WTC11 (cell line): Measurements from ENCODE around the gene TCF21.

Source experiments
- ATF1 ChIP-seq: sonication (generic); formaldehyde crosslinking; IDR thresholded peaks from 2 replicates; pipeline ENCODE4 v1.8.1; 2023; ENCODE audit warnings: mild to moderate bottlenecking, moderate library complexity, missing genetic modification reagents
- ATF3 ChIP-seq: sonication (generic); formaldehyde crosslinking; conservative IDR thresholded peaks from 2 replicates; pipeline ENCODE4 v1.8.1; 2022; ENCODE audit warnings: mild to moderate bottlenecking, missing genetic modification reagents
- CBFB ChIP-seq: sonication (generic); formaldehyde crosslinking; IDR thresholded peaks from 2 replicates; pipeline ENCODE4 v1.8.1; 2022; ENCODE audit warnings: mild to moderate bottlenecking, low read depth, missing genetic modification reagents
- CTCF ChIP-seq: fragments of 200-600 bp; IDR thresholded peaks from 2 replicates; pipeline ENCODE4 v1.8.0; 2022; ENCODE audit warnings: antibody characterized with exemption
- E2F4 ChIP-seq: sonication (generic); formaldehyde crosslinking; IDR thresholded peaks from 2 replicates; pipeline ENCODE4 v1.8.1; 2022; ENCODE audit warnings: low read depth, mild to moderate bottlenecking, moderate library complexity, missing genetic modification reagents, borderline replicate concordance
- IRF2 ChIP-seq: sonication (generic); formaldehyde crosslinking; IDR thresholded peaks from 2 replicates; pipeline ENCODE4 v1.8.0; 2022; ENCODE audit warnings: low read depth, missing genetic modification reagents, borderline replicate concordance
- MAX ChIP-seq: sonication (generic); formaldehyde crosslinking; IDR thresholded peaks from 2 replicates; pipeline ENCODE4 v1.8.0; 2022; ENCODE audit warnings: mild to moderate bottlenecking, missing genetic modification reagents
- OVOL2 ChIP-seq: fragments of 250-450 bp; sonication (Bioruptor Pico); IDR thresholded peaks from 2 replicates; pipeline ENCODE4 v1.9.0; 2021; ENCODE audit warnings: mild to moderate bottlenecking, borderline replicate concordance
- TP53 ChIP-seq: sonication (generic); formaldehyde crosslinking; IDR thresholded peaks from 2 replicates; pipeline ENCODE4 v1.8.1; 2023; ENCODE audit warnings: mild to moderate bottlenecking, missing genetic modification reagents
- USF2 ChIP-seq: sonication (generic); formaldehyde crosslinking; IDR thresholded peaks from 2 replicates; pipeline ENCODE4 v1.8.1; 2023; ENCODE audit warnings: mild to moderate bottlenecking, missing genetic modification reagents, moderate library complexity
- ZBTB43 ChIP-seq: sonication (generic); formaldehyde crosslinking; IDR thresholded peaks from 2 replicates; pipeline ENCODE4 v1.8.1; 2023; ENCODE audit warnings: mild to moderate bottlenecking, missing genetic modification reagents
- ZNF416 ChIP-seq: fragments of 250-450 bp; sonication (Bioruptor Pico); IDR thresholded peaks from 2 replicates; pipeline ENCODE4 v1.9.0; 2021; ENCODE audit warnings: mild to moderate bottlenecking, inconsistent platforms

GRCh38 chr6:133887156-133887879 lies 1.6 kb upstream of the TCF21 start:
- TF ChIP-seq CBFB (CRISPR knock-in tag): no peak
- no peak for TF ChIP-seq CTCF
- TF ChIP-seq E2F4 (CRISPR knock-in tag): no peak
- TF ChIP-seq ZNF416 (CRISPR knock-in tag): no peak
- TF ChIP-seq ATF1 (CRISPR knock-in tag): no peak
- no peak for TF ChIP-seq ZBTB43 (CRISPR knock-in tag)
- no peak for TF ChIP-seq TP53 (CRISPR knock-in tag)
- TF ChIP-seq MAX (CRISPR knock-in tag): no peak
- no peak for TF ChIP-seq IRF2 (CRISPR knock-in tag)
- no peak for TF ChIP-seq ATF3 (CRISPR knock-in tag)
- TF ChIP-seq USF2 (CRISPR knock-in tag): no peak
- TF ChIP-seq OVOL2 (CRISPR knock-in tag): no peak
